Keratinocyte (primary cell): ENCODE results near the gene HACD1. TPM values are rescaled to one million over a fixed set of nuclear protein-coding genes. Genes with fewer than 3 reads are reported as not detected.

Source experiments
- DNase-seq: peaks from one replicate; pipeline ENCODE4 v3.0.0-alpha.2; 2011; ENCODE audit warnings: low read depth, missing footprints, low spot score
- FAIRE-seq: peaks from 2 replicates; lab custom pipeline; 2011; peaks lifted over from hg19 to GRCh38; lab: Jason Lieb, UNC
- H2AFZ ChIP-seq: 2 replicates; pipeline ENCODE4 v1.6.0; 2012; ENCODE audit warnings: low read length, control low read depth, inconsistent platforms; ENCODE audit not compliant: control insufficient read depth
- H3K27ac ChIP-seq: 2 replicates; pipeline ENCODE4 v1.5.1; 2011; ENCODE audit warnings: low read length; ENCODE audit not compliant: control insufficient read depth, insufficient read depth
- H3K27me3 ChIP-seq: 3 replicates; pipeline ENCODE4 v1.6.0; 2011; ENCODE audit warnings: low read length; ENCODE audit not compliant: control insufficient read depth, insufficient read depth; ENCODE audit errors: extremely low read depth
- H3K36me3 ChIP-seq, 2 experiments: 2 replicates in 1 of 2; 3 replicates in 1 of 2; pipeline ENCODE4 v1.5.1; 2011; ENCODE audit warnings: low read length in 2 of 2, mild to moderate bottlenecking in 1 of 2; ENCODE audit not compliant: control insufficient read depth in 2 of 2, insufficient read depth in 2 of 2; ENCODE audit errors: extremely low read depth in 1 of 2
- H3K4me1 ChIP-seq: 3 replicates; pipeline ENCODE4 v1.5.1; 2011; ENCODE audit warnings: low read length; ENCODE audit not compliant: control insufficient read depth, insufficient read depth; ENCODE audit errors: extremely low read depth
- H3K4me2 ChIP-seq: 3 replicates; pipeline ENCODE4 v1.6.0; 2011; ENCODE audit warnings: low read depth, low read length; ENCODE audit not compliant: control insufficient read depth, insufficient read depth; ENCODE audit errors: extremely low read depth
- H3K4me3 ChIP-seq, 3 experiments: fragments of 200-600 bp in 1 of 3; sonication (generic) in 1 of 3; 2 replicates in 2 of 3; 3 replicates in 1 of 3; pipeline ENCODE4 v1.5.1; 2011 to 2016; ENCODE audit warnings: low read length in 3 of 3, mild to moderate bottlenecking in 3 of 3, control low read depth in 2 of 3, inconsistent platforms in 1 of 3, low read depth in 1 of 3, mixed read lengths in 1 of 3, mixed run types in 1 of 3, moderate library complexity in 1 of 3; ENCODE audit not compliant: control insufficient read depth in 2 of 3, insufficient read depth in 2 of 3; ENCODE audit errors: extremely low read depth in 1 of 3
- H3K79me2 ChIP-seq: 2 replicates; pipeline ENCODE4 v1.6.0; 2012; ENCODE audit warnings: low read length; ENCODE audit not compliant: control insufficient read depth, insufficient read depth
- H3K9ac ChIP-seq: 3 replicates; pipeline ENCODE4 v1.6.0; 2011; ENCODE audit warnings: low read length; ENCODE audit not compliant: control insufficient read depth, insufficient read depth; ENCODE audit errors: extremely low read depth
- H3K9me1 ChIP-seq: 3 replicates; pipeline ENCODE4 v1.6.0; 2011; ENCODE audit warnings: low read length; ENCODE audit not compliant: control insufficient read depth, insufficient read depth; ENCODE audit errors: extremely low read depth
- H3K9me3 ChIP-seq: 2 replicates; pipeline ENCODE4 v1.5.1; 2012; ENCODE audit warnings: low read depth, low read length; ENCODE audit not compliant: control insufficient read depth
- H4K20me1 ChIP-seq: 3 replicates; pipeline ENCODE4 v1.6.0; 2011; ENCODE audit warnings: low read length; ENCODE audit not compliant: control insufficient read depth, insufficient read depth; ENCODE audit errors: extremely low read depth
- EZH2 ChIP-seq: IDR thresholded peaks from one replicate; pipeline ENCODE4 v1.6.1; 2012; ENCODE audit warnings: inconsistent platforms, mild to moderate bottlenecking, low read length, moderate library complexity
- dilution Hi-C: fragments of 300-500 bp; cut with MboI; formaldehyde crosslinking; loops from one replicate; pipeline ENCODE4 v1.7.0; 2020; ENCODE audit warnings: low sequenced_read_pairs; ENCODE audit not compliant: extremely low pct_ligation_motif_present
- polyA plus RNA-seq, 5 experiments: library from polyadenylated mRNA; depleted of rRNA in 3 of 5; stranded (reverse) in 3 of 5; stranded (forward) in 1 of 5; unstranded in 1 of 5; fragments of >200 nt; gene quantifications; 1 replicate in 1 of 5; 2 replicates in 3 of 5; 3 replicates in 1 of 5; pipeline versions ENCODE4 v1.2.1 to v1.2.3, GENCODE V29; 2011 to 2012; ENCODE audit warnings: missing spikeins in 2 of 5, low read depth in 1 of 5, low replicate concordance in 1 of 5
- TF ChIP-seq, protein P1 (sequence below), 3 experiments: IDR thresholded peaks in 1 of 3; conservative IDR thresholded peaks in 1 of 3; optimal IDR thresholded peaks in 1 of 3; 2 replicates in 2 of 3; 3 replicates in 1 of 3; pipeline versions ENCODE3 to v1.5.1; 2011; ENCODE audit warnings: low read length in 3 of 3, mild to moderate bottlenecking in 3 of 3, moderate library complexity in 2 of 3, control low read depth in 1 of 3, inconsistent platforms in 1 of 3; ENCODE audit not compliant: insufficient read depth in 2 of 3; ENCODE audit errors: extremely low read depth in 1 of 3

Gene HACD1
- polyA plus RNA-seq, 1 donor (not counting 4 experiments of a cell fraction or from before 2014, with no cell fraction given) = 46.3 TPM

DNA sequence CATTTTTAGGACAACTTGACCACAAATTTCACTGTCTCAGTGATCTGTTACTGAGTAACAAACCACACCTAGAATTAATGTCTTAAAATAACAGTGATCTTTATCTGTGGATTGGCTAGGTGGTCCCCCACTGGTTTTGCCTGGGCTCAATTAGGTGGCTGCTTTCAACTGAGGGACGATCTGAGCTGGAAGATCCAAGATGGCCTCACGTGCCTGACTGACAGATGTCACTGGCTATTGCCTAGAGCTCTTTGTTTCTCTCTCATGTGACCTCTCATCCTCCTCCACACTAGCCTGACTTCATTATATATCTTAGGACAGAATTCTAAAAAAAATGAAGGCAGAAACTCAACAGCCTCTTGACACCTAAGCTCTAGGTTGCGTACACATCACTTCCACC, 59.7 kb downstream of the HACD1 start:
- dilution Hi-C loops = no loop called here
- DNase-seq (no peak), FAIRE-seq (no peak)
- H3K4me2 ChIP-seq = no peak overlapping the region
- no peaks in the 10 kb centered on the region for H3K9me3 ChIP-seq
- H3K27ac ChIP-seq = no peak overlapping the region
- TF ChIP-seq, protein P1, sequence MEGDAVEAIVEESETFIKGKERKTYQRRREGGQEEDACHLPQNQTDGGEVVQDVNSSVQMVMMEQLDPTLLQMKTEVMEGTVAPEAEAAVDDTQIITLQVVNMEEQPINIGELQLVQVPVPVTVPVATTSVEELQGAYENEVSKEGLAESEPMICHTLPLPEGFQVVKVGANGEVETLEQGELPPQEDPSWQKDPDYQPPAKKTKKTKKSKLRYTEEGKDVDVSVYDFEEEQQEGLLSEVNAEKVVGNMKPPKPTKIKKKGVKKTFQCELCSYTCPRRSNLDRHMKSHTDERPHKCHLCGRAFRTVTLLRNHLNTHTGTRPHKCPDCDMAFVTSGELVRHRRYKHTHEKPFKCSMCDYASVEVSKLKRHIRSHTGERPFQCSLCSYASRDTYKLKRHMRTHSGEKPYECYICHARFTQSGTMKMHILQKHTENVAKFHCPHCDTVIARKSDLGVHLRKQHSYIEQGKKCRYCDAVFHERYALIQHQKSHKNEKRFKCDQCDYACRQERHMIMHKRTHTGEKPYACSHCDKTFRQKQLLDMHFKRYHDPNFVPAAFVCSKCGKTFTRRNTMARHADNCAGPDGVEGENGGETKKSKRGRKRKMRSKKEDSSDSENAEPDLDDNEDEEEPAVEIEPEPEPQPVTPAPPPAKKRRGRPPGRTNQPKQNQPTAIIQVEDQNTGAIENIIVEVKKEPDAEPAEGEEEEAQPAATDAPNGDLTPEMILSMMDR (optimal IDR thresholded peaks at IDR 0.05 in 1 of 3, IDR thresholded peaks at IDR 0.05 in 1 of 3, conservative IDR thresholded peaks at IDR 0.05 in 1 of 3; ENCODE audit: extremely low read depth in 1 of 3, insufficient read depth in 2 of 3, low read length in 3 of 3) = no peak
- TF ChIP-seq EZH2 = no peak
- H3K27me3 ChIP-seq = no peaks in the 10 kb centered on the region
- H3K9ac ChIP-seq = no peak overlapping the region
- no peaks in the 10 kb centered on the region for H3K4me1 ChIP-seq
- H3K9me1 ChIP-seq = no peaks in the 10 kb centered on the region
- no peaks in the 10 kb centered on the region for H4K20me1 ChIP-seq
- H3K4me3 ChIP-seq = no peak overlapping the region
- H3K79me2 ChIP-seq = no peaks in the 10 kb centered on the region
- no peak overlapping the region for H2AFZ ChIP-seq
- H3K36me3 ChIP-seq = no peaks in the 10 kb centered on the region

DNA sequence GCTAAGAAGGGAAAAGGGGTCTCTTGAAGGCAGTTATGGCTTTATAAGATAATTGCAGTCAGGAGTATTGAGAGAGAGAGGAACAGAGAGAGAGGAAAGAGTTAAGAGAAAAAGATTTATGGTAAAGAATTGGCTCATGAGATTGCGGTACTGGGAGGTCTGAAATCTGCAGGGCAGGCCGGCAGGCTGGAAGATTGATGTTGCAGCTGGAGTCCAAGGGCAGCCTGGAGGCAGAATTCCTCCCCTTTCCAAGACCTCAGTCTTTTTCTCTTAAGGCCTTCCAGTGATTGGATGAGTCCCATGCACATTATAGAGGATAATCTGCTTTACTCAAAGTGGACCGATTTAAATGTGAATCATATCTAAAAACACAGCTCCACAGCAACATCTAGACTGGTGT, 68.4 kb downstream of the HACD1 start:
- no peaks in the 10 kb centered on the region for H3K79me2 ChIP-seq
- no peaks in the 10 kb centered on the region for H4K20me1 ChIP-seq
- H3K9me1 ChIP-seq = no peaks in the 10 kb centered on the region
- DNase-seq (no peak), FAIRE-seq (no peak)
- no peaks in the 10 kb centered on the region for H3K36me3 ChIP-seq
- no peak overlapping the region for H3K4me3 ChIP-seq
- no peaks in the 10 kb centered on the region for H3K9me3 ChIP-seq
- dilution Hi-C loops = no loop called here
- H3K27me3 ChIP-seq = no peaks in the 10 kb centered on the region
- no peak overlapping the region for H2AFZ ChIP-seq
- no peak overlapping the region for H3K9ac ChIP-seq
- no peak for TF ChIP-seq EZH2
- TF ChIP-seq, protein P1 (optimal IDR thresholded peaks at IDR 0.05 in 1 of 3, IDR thresholded peaks at IDR 0.05 in 1 of 3, conservative IDR thresholded peaks at IDR 0.05 in 1 of 3; ENCODE audit: extremely low read depth in 1 of 3, insufficient read depth in 2 of 3, low read length in 3 of 3) = no peak
- H3K4me2 ChIP-seq = no peak overlapping the region
- no peaks in the 10 kb centered on the region for H3K4me1 ChIP-seq
- H3K27ac ChIP-seq = no peak overlapping the region
